Transverse colon (tissue), 4 donors: Measurements from ENCODE around the gene ERCC4.

ENCODE experiments used
- POLR2A ChIP-seq: fragments of 450-650 bp; IDR thresholded peaks from one replicate; pipeline ENCODE4 v1.6.1; 2016; ENCODE audit warnings: antibody characterized with exemption, mild to moderate bottlenecking, moderate library complexity
- POLR2AphosphoS5 ChIP-seq, 3 donors: sonication (generic); formaldehyde crosslinking; IDR thresholded peaks; one replicate each; pipeline ENCODE4 v1.6.1; 2016; ENCODE audit warnings: antibody characterized with exemption in 3 of 3
- TF ChIP-seq, protein P1 (sequence below), 5 experiments: fragments of 200-600 bp in 3 of 5; fragments of 450-650 bp in 2 of 5; sonication (generic) in 3 of 5; IDR thresholded peaks; 1 replicate in 2 of 5; 2 replicates in 3 of 5; pipeline ENCODE4 v1.5.1; 2016 to 2017; ENCODE audit warnings: antibody characterized with exemption in 5 of 5, inconsistent platforms in 3 of 5, mild to moderate bottlenecking in 2 of 5, moderate library complexity in 1 of 5

DNA sequence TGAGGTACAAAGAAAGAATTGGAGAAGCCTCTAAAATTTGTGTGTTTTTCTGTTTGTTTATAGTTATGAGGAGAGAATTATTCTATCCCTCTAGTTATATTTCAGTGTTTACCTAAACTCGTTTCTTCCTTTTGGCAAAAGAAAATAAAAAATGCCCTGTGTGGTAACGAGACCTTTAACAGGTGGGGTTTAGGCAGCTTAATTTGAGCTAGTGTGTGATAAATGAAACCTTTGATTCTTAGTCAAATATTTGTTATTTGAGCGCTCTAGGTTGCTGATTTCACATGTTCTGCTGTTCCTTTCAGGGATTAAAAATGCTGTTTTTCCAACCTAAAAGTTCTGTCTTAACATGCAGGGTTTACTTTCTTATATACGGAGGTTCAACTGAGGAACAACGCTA is 17.5 kb downstream of the ERCC4 start:
- TF ChIP-seq, protein P1, sequence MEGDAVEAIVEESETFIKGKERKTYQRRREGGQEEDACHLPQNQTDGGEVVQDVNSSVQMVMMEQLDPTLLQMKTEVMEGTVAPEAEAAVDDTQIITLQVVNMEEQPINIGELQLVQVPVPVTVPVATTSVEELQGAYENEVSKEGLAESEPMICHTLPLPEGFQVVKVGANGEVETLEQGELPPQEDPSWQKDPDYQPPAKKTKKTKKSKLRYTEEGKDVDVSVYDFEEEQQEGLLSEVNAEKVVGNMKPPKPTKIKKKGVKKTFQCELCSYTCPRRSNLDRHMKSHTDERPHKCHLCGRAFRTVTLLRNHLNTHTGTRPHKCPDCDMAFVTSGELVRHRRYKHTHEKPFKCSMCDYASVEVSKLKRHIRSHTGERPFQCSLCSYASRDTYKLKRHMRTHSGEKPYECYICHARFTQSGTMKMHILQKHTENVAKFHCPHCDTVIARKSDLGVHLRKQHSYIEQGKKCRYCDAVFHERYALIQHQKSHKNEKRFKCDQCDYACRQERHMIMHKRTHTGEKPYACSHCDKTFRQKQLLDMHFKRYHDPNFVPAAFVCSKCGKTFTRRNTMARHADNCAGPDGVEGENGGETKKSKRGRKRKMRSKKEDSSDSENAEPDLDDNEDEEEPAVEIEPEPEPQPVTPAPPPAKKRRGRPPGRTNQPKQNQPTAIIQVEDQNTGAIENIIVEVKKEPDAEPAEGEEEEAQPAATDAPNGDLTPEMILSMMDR (IDR thresholded peaks at IDR 0.05), result no peak
- TF ChIP-seq POLR2AphosphoS5 (IDR thresholded peaks at IDR 0.05) (no peak), POLR2A (no peak)
